ENCODE measurements around the gene ERC2. TPM values are rescaled to one million over a fixed set of nuclear protein-coding genes. Genes with fewer than 3 reads are reported as not detected.

Gene ERC2
- total and polyA plus RNA-seq, 2 donors (not counting 3 experiments of a cell fraction or from before 2014, with no cell fraction given): 5.6 to 15.5 TPM

GRCh38 chr3:55765398-55765797 lies 702.9 kb downstream of the ERC2 start:
- no peaks in the 10 kb centered on the region for H3K9me3 ChIP-seq (replicated peaks; ENCODE audit: control insufficient read depth, insufficient read depth, low read length)
- FAIRE-seq (no peak), DNase-seq (ENCODE audit: low read depth, low spot score) (no peak)
- H3K36me3 ChIP-seq (ENCODE audit: control insufficient read depth in 2 of 2, extremely low read depth in 1 of 2, insufficient read depth in 2 of 2, low read length in 2 of 2): no peaks in the 10 kb centered on the region
- CTCF ChIA-PET: no interaction called here
- no peaks in the 10 kb centered on the region for H3K79me2 ChIP-seq (ENCODE audit: control insufficient read depth, insufficient read depth, low read length)
- H3K9ac ChIP-seq (replicated peaks; ENCODE audit: extremely low read depth, insufficient read depth, low read length): no peak overlapping the region
- no TSS peak for BruUV-seq (replicated peaks)
- no peak overlapping the region for H3K4me3 ChIP-seq (replicated peaks in 1 of 3; ENCODE audit: insufficient read depth in 1 of 3, low read depth in 1 of 3, low read length in 3 of 3)
- POLR2A ChIA-PET: no interaction called here
- dilution Hi-C loops (cut with MboI; ENCODE audit: extremely low pct_ligation_motif_present, low sequenced_read_pairs) (no loop called here), intact Hi-C loops (cut with micrococcal nuclease) (no loop called here)
- no peak overlapping the region for H2AFZ ChIP-seq (ENCODE audit: low read depth, low read length)
- no peak overlapping the region for H3K27ac ChIP-seq (ENCODE audit: insufficient read depth, low read depth, low read length)
- TF ChIP-seq GATA2 (IDR thresholded peaks at IDR 0.05; ENCODE audit: insufficient read depth, insufficient read length, low read depth, low read length) (no peak), POLR2A (IDR thresholded peaks at IDR 0.05; ENCODE audit: low read depth, low read length) (no peak), CTCF (IDR thresholded peaks at IDR 0.05; ENCODE audit: extremely low read depth in 1 of 2, insufficient read depth in 1 of 2, low read depth in 1 of 2, low read length in 2 of 2) (no peak)
- no peaks in the 10 kb centered on the region for H3K4me1 ChIP-seq (ENCODE audit: control insufficient read depth, extremely low read depth, insufficient read depth, low read length)
- no peaks in the 10 kb centered on the region for H3K9me1 ChIP-seq (replicated peaks; ENCODE audit: control insufficient read depth, extremely low read depth, insufficient read depth, low read length)
- H3K27me3 ChIP-seq (ENCODE audit: control insufficient read depth in 2 of 2, insufficient read depth in 2 of 2, low read length in 2 of 2): no peaks in the 10 kb centered on the region
- no peaks in the 10 kb centered on the region for H4K20me1 ChIP-seq (replicated peaks; ENCODE audit: control insufficient read depth, extremely low read depth, insufficient read depth, low read length)
- no peak overlapping the region for H3K4me2 ChIP-seq (ENCODE audit: insufficient read depth, low read length)

GRCh38 chr3:55756976-55757375 lies 711.3 kb downstream of the ERC2 start:
- Histone ChIP-seq H3K36me3 (ENCODE audit: control insufficient read depth in 2 of 2, extremely low read depth in 1 of 2, insufficient read depth in 2 of 2, low read length in 2 of 2) (no peaks in the 10 kb centered on the region), H3K27me3 (ENCODE audit: control insufficient read depth in 2 of 2, insufficient read depth in 2 of 2, low read length in 2 of 2) (no peaks in the 10 kb centered on the region), H3K4me1 (ENCODE audit: control insufficient read depth, extremely low read depth, insufficient read depth, low read length) (no peaks in the 10 kb centered on the region), H3K4me2 (ENCODE audit: insufficient read depth, low read length) (no peak overlapping the region), H4K20me1 (replicated peaks; ENCODE audit: control insufficient read depth, extremely low read depth, insufficient read depth, low read length) (no peaks in the 10 kb centered on the region), H3K27ac (ENCODE audit: insufficient read depth, low read depth, low read length) (no peak overlapping the region), H3K9me3 (replicated peaks; ENCODE audit: control insufficient read depth, insufficient read depth, low read length) (no peaks in the 10 kb centered on the region), H3K79me2 (ENCODE audit: control insufficient read depth, insufficient read depth, low read length) (no peaks in the 10 kb centered on the region), H2AFZ (ENCODE audit: low read depth, low read length) (no peak overlapping the region), H3K9me1 (replicated peaks; ENCODE audit: control insufficient read depth, extremely low read depth, insufficient read depth, low read length) (no peaks in the 10 kb centered on the region), H3K9ac (replicated peaks; ENCODE audit: extremely low read depth, insufficient read depth, low read length) (no peak overlapping the region), H3K4me3 (replicated peaks in 1 of 3; ENCODE audit: insufficient read depth in 1 of 3, low read depth in 1 of 3, low read length in 3 of 3) (no peak overlapping the region)
- intact Hi-C loops (cut with micrococcal nuclease): no loop called here
- dilution Hi-C loops (cut with MboI; ENCODE audit: extremely low pct_ligation_motif_present, low sequenced_read_pairs): no loop called here
- TF ChIP-seq MAX (IDR thresholded peaks at IDR 0.05; ENCODE audit: insufficient read depth, insufficient read length) (no peak), GATA2 (IDR thresholded peaks at IDR 0.05; ENCODE audit: insufficient read depth, insufficient read length, low read depth, low read length) (no peak), EZH2 (IDR thresholded peaks at IDR 0.05; ENCODE audit: borderline replicate concordance, low read depth, low read length, severe bottlenecking) (no peak), CTCF (IDR thresholded peaks at IDR 0.05; ENCODE audit: extremely low read depth in 1 of 2, insufficient read depth in 1 of 2, low read depth in 1 of 2, low read length in 2 of 2) (no peak), POLR2AphosphoS5 (IDR thresholded peaks at IDR 0.05; ENCODE audit: insufficient read depth, low read depth, low read length) (no peak), POLR2A (IDR thresholded peaks at IDR 0.05; ENCODE audit: low read depth, low read length) (no peak), MYC (IDR thresholded peaks at IDR 0.05; ENCODE audit: low read depth, low read length) (no peak)
- no peak for FAIRE-seq
- ChIA-PET POLR2A (no interaction called here), CTCF (interaction anchor here (1.5 kb wide), 1 partner anchor 14 kb away, joined by 3 read pairs; no protein-coding TSS in a partner anchor)
- no TSS peak for BruUV-seq (replicated peaks)
- no peak for DNase-seq (ENCODE audit: low read depth, low spot score)
